ENCODE measurements around the gene FOXK1. TPM values are rescaled to one million over a fixed set of nuclear protein-coding genes. Genes with fewer than 3 reads are reported as not detected.

The FOXK1 gene
- total RNA-seq, 2 donors from 2014 or later: 17.3 to 47.5 TPM

- H3K9me3 ChIP-seq: no peaks in the 10 kb centered on the region
- H3K4me1 ChIP-seq (replicated peaks): peaks cover 8% of the 10 kb centered on the region
- no peaks in the 10 kb centered on the region for H3K36me3 ChIP-seq
- no peak overlapping the region for H3K4me3 ChIP-seq
- TF ChIP-seq POLR2A (IDR thresholded peaks at IDR 0.05) (no peak), POLR2AphosphoS5 (IDR thresholded peaks at IDR 0.05) (no peak), CTCF (IDR thresholded peaks at IDR 0.05) (no peak)
- WGBS: 89% methylated on average over 10 of the region's 10 CpGs
- DNase-seq (ENCODE audit: low spot score): no peak
- intact Hi-C loops (cut with DNase I): no loop called here
- H3K27ac ChIP-seq: no peak overlapping the region
- no peaks in the 10 kb centered on the region for H3K27me3 ChIP-seq (replicated peaks; ENCODE audit: insufficient read depth)
These were observed 60.8 kb downstream of the FOXK1 start for GRCh38 chr7:4742852-4743251.

DNA sequence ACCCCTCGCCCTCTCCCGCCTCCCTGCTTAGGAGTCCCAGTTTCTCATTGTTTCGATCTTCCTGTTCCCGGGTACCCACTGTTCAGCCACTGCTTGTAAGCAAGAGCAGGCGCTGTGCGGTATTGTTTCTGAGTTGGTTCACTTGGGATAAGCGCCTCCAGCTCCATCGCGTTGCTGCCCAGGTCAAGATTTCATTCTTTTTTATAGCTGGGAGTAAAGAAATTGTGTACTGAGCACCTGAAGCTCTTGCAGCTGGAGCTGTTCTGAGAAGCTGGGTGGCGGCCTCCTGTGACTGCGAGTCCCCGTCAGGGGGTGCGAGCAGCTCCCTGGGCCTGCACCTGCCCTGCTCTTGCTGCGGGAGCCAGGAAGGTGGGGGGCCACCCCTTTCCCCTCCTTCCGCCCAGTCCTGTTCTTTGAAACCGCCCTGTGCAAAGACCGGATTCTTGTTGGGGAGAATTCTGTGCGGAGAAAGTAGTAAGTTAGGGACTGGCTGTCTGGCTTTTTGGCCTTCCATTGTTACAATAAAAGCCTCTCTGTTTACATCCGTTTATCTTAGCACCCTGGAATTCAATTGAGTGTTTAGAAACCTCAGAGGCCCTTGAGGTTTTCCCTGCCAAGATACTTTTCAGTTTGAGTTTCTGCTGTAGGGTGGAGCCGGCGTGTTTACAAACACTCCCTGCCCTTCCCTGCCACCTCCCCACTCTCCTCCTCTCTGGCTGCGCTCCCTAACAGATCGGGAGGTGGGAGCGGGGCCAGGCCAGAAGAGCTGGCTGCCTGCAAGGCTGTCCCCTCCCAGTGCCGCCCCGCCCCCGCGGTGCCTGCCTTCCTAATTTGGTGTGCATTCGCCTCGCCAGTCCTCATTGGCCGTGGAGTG, 62.5 kb downstream of the FOXK1 start:
- intact Hi-C loops (cut with DNase I): loop anchor here (2.0 kb wide), 2 partner anchors 52 to 62 kb away; partner anchors contain the start of gene FOXK1
- peak overlapping the region; percentile 88 to 94 for H3K27ac ChIP-seq
- peaks cover 5% of the 10 kb centered on the region for H3K4me1 ChIP-seq (replicated peaks)
- peak; percentile 100 for DNase-seq (ENCODE audit: low spot score)
- WGBS: 6% methylated on average over 31 of the region's 31 CpGs
- H3K9me3 ChIP-seq: no peaks in the 10 kb centered on the region
- TF ChIP-seq CTCF (IDR thresholded peaks at IDR 0.05) (no peak), POLR2AphosphoS5 (IDR thresholded peaks at IDR 0.05) (peak; percentile 96), POLR2A (IDR thresholded peaks at IDR 0.05) (peak; percentile 47)
- peak overlapping the region; percentile 1 to 26 for H3K4me3 ChIP-seq
- no peaks in the 10 kb centered on the region for H3K36me3 ChIP-seq
- H3K27me3 ChIP-seq (replicated peaks; ENCODE audit: insufficient read depth): no peaks in the 10 kb centered on the region

- WGBS: 13% methylated on average over 18 of the region's 18 CpGs
- H3K4me1 ChIP-seq (replicated peaks): peaks cover 5% of the 10 kb centered on the region
- peak overlapping the region; percentile 1 to 26 for H3K4me3 ChIP-seq
- H3K27ac ChIP-seq: peak overlapping the region; percentile 88 to 94
- no peaks in the 10 kb centered on the region for H3K9me3 ChIP-seq
- TF ChIP-seq POLR2AphosphoS5 (IDR thresholded peaks at IDR 0.05) (peak; percentile 2), POLR2A (IDR thresholded peaks at IDR 0.05) (no peak)
- DNase-seq (ENCODE audit: low spot score): no peak
- H3K27me3 ChIP-seq (replicated peaks; ENCODE audit: insufficient read depth): no peaks in the 10 kb centered on the region
- no peaks in the 10 kb centered on the region for H3K36me3 ChIP-seq
- intact Hi-C loops (cut with DNase I): loop anchor here (2.0 kb wide), 2 partner anchors 53 to 63 kb away; partner anchors contain the start of gene FOXK1
These were observed 63.3 kb downstream of the FOXK1 start for GRCh38 chr7:4745265-4745919.

GRCh38 chr7:4745971-4746919, 64.2 kb downstream of the FOXK1 start:
- DNase-seq (ENCODE audit: low spot score): peak; percentile 40
- intact Hi-C loops (cut with DNase I): loop anchor here (2.0 kb wide), 2 partner anchors 53 to 63 kb away; partner anchors contain the start of gene FOXK1

More at GRCh38 chr7:4745971-4746919, 64.2 kb downstream of the FOXK1 start:
- Histone ChIP-seq H3K36me3 (no peaks in the 10 kb centered on the region), H3K27ac (peak overlapping the region; percentile 88 to 94), H3K27me3 (replicated peaks; ENCODE audit: insufficient read depth) (no peaks in the 10 kb centered on the region), H3K9me3 (no peaks in the 10 kb centered on the region), H3K4me1 (replicated peaks) (peaks cover 5% of the 10 kb centered on the region), H3K4me3 (peak overlapping the region; percentile 1 to 26)
- WGBS: 42% methylated on average over 12 of the region's 12 CpGs
- TF ChIP-seq POLR2A (IDR thresholded peaks at IDR 0.05) (peak; percentile 16), POLR2AphosphoS5 (IDR thresholded peaks at IDR 0.05) (peak; percentile 63), CTCF (IDR thresholded peaks at IDR 0.05) (no peak)

Data from prostate gland (tissue), 2 donors.